HG03066 (cell line): Measurements from ENCODE around the gene ESRRB.

Experiments
- ATAC-seq: cut with Tn5 transposase; IDR thresholded peaks from one replicate; pipeline ENCODE4 v1.9.1; 2021; ENCODE audit warnings: low read depth; ENCODE audit not compliant: unreplicated experiment

Gene ESRRB

GRCh38 chr14:76396714-76397187, 20.8 kb downstream of the ESRRB start:
- no peak for ATAC-seq

DNA sequence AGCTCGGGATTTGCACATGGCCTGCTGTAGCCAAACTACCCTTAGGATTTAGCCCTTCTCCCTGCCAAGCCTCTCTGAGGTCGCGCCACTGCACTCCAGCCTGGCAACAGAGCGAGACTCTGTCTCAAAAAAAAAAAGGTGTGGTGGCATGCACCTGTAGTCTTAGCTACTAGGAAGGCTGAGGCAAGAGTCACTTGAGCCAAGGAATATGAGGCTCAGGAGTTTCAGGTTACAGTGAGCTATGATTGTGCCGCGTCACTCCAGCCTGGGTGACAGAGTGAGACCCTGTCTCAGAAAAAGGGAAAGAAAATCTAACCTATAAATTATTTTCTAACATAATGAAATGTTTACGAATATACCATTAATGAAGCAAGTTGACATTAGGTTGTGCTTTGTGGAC, 29.7 kb downstream of the ESRRB start:
- ATAC-seq, result no peak

GRCh38 chr14:76407449-76408150, 31.7 kb downstream of the ESRRB start:
- no peak for ATAC-seq

DNA sequence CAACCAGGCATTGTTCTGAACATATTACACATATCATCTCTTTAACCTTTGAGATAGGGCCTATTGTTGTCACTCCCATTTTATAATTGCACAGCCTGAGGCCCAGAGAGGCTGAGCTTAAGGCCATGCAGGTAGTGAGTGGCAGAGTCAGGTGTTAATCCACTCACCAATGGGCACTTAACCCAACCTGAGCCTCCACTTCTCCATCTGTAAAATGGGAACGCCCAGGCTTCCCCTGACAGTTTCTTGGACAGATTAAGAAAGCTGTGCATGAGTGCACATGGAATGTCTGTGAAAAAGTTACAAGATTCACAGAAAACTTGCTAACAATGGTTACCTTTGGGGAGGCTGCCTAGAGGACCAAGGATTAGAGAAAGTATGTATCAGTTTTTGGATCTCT, 32.9 kb downstream of the ESRRB start:
- no peak for ATAC-seq

DNA sequence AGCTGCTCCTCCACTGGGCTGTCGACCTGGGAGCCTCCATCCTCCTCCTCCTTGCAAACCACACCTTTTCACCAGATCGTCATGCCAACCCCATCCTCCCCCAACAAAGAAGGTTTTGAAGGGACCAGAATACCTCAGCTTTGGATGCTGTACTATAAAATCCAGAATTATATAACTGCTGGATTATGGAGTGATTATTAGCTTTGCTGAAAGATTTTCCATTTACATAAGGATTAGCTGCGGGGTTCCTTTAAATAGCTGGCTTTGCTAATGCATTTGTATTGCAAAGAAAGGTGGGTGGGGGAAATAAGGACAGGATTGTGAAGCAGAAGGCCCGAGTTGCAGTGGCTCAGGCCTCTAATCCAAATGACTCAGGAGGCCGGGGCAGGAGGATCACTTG, 36.6 kb downstream of the ESRRB start:
- ATAC-seq, result no peak

DNA sequence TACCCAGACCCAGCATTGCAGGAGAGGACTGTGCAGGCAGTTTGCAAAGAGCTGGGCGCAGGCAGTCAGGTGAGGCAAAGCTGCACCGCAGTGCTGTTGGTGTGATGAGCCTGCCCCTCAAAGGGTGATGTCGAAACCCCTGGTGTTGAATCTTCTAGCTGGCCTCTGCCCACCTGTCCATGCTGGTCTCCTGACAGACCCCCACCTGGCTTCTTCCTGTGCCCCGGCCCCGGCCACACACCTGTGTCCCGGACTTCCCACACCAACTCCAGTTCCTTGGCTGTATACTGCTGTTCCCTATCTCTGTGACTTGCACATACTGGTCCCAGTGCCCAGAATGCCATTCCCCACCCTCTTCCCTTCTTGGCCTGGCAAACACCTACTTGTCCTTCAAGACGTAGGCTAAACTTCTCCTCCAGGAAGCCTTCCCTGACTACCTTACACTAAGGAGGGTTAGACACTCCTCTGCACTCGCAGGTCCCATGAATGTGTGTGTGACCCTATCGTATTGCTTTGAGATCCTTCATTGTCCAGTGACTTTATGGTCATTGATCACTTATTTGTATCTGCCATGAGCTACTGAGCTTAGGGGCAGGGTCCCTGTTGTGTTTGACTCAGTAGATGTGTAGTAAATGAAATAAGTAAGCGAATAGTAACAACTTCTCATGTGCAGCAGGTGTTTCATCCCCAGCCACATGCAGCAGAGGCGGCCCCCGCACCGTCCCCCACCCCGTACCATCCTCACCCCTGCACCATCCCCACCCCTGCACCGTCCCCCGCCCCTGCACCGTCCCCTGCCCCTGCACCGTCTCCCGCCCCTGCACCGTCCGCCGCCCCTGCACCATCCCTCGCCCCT, 37.4 kb downstream of the ESRRB start:
- no peak for ATAC-seq

GRCh38 chr14:76413962-76414600, 38.1 kb downstream of the ESRRB start:
- no peak for ATAC-seq

DNA sequence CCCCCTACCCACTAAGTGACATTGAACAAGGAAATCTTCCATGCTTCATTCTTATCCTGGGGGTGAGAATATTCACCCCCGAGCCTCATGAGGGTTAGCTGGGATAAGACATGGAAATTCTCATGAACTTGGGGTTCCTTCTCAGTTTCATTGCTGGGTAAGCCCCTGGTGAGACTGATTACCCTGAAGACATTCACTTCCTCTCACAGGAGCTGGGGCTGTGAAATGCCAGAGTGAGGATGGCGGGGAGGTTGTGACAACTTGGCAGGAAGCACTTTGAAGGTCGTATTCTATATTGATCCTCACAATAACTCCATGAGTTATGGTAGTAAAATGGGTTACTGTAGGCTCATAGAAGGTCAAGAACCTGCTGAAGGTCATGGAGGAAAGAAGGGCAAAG, 43.5 kb downstream of the ESRRB start:
- ATAC-seq, result no peak

DNA sequence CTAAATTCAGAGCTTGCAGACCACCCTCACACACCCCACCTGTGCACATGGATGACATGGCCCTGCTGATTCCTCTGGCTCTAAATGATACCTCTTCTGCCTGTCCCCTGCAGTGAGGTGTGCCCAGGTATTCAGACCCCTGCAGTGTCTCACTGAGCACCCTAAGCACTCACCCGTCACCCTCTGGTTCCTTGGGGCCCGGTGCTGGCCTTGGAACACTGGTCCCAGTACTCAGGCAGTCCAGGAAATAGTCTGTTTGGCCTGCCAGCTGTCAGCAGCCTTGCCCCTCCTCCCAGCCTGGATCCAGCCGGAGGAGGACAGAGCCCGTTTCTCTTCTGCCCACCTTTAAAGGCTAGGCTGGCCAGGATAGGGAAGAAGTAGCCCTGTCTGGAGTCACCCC, 44.9 kb downstream of the ESRRB start:
- no peak for ATAC-seq

DNA sequence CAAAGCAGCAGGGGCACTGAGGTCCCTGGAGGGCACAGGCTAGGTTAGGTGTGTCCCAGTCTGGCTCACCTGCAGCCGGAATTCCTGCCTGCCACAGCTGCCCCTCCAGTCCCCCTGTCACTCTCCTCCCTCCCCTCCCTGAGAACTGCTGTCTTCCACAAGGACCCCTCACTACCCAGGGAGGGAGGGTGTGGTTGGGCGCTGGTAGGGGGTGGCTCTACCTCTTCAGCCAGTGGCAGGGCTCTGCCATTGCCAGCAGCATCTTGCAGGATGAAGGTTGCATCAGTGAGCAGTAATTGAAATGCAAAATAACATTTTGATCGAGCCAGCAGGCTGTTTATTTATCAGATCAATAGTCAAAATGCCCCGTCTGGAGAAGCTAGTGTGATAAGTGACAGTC, 45.7 kb downstream of the ESRRB start:
- ATAC-seq, result no peak

GRCh38 chr14:76422662-76423061, 46.7 kb downstream of the ESRRB start:
- ATAC-seq, result no peak

GRCh38 chr14:76423534-76423933, 47.6 kb downstream of the ESRRB start:
- no peak for ATAC-seq

GRCh38 chr14:76424359-76424758, 48.4 kb downstream of the ESRRB start:
- no peak for ATAC-seq

DNA sequence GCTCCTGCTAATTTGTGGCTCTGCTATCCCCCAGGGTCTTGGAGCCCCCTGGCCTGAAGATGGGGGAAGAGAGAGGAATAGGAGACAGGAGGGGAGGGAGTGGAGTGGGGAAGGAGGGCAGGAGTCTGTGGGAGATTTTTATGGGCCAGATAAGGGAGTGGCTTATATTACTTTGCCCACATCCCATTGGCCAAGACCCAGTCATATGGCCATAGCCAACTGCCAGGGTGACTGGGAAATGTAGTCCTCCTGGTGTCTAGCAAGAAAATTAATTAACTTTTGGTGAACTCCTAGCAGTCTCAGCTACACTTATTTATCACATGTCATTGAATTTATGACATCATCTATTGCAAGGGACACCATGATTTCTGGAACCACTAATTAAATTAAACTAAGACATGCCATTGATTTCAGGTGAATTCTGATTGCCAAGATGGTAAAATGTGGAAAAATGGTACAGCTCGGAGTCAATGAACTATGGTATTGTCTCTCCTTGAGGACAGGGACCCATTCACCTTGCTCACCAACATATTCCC, 50.3 kb downstream of the ESRRB start:
- ATAC-seq, result no peak

DNA sequence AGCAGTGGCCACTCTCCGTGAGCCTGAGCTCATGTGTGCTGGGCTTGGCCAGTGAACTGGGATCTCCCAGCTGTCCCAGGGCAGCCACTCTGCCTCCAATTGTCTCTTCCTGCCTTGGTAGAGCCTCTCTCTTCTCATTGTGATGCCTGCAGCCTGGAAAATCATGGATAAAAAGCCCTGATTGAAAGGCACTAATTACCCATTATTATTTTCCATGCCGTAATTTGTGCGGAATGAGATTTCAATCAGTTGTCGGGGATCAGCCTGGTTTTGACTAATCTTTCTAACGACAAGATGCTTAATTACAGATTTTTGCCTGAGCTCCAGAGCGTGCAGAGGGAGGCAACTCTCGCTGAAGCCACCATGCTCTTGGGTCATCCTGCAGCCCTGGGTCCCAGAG, 52.7 kb downstream of the ESRRB start:
- ATAC-seq, result no peak

GRCh38 chr14:76430017-76430416, 54.1 kb downstream of the ESRRB start:
- ATAC-seq, result no peak

- no peak for ATAC-seq
Measured at GRCh38 chr14:76430475-76430980, 54.6 kb downstream of the ESRRB start.

- ATAC-seq, result no peak
Measured at GRCh38 chr14:76431538-76431937, 55.6 kb downstream of the ESRRB start.

GRCh38 chr14:76432827-76433752, 57.2 kb downstream of the ESRRB start:
- ATAC-seq, result no peak

- no peak for ATAC-seq
Measured at GRCh38 chr14:76434220-76434619, 58.3 kb downstream of the ESRRB start.
